Neural progenitor cell (in vitro differentiated cells): ENCODE measurements around the gene CC2D2A.

Experiments
- EZH2 ChIP-seq: fragments of 200-600 bp; sonication (generic); IDR thresholded peaks from 2 replicates; pipeline ENCODE4 v1.6.1; 2017; ENCODE audit warnings: antibody characterized with exemption, mild to moderate bottlenecking, moderate library complexity
- EZH2phosphoT487 ChIP-seq: fragments of 200-600 bp; sonication (generic); IDR thresholded peaks from 2 replicates; pipeline ENCODE4 v1.6.1; 2017; ENCODE audit warnings: antibody characterized with exemption
- TF ChIP-seq, protein P1 (sequence below): fragments of 200-600 bp; sonication (generic); IDR thresholded peaks from 2 replicates; pipeline ENCODE4 v1.5.1; 2017; ENCODE audit warnings: antibody characterized with exemption, mild to moderate bottlenecking

- TF ChIP-seq, protein P1, sequence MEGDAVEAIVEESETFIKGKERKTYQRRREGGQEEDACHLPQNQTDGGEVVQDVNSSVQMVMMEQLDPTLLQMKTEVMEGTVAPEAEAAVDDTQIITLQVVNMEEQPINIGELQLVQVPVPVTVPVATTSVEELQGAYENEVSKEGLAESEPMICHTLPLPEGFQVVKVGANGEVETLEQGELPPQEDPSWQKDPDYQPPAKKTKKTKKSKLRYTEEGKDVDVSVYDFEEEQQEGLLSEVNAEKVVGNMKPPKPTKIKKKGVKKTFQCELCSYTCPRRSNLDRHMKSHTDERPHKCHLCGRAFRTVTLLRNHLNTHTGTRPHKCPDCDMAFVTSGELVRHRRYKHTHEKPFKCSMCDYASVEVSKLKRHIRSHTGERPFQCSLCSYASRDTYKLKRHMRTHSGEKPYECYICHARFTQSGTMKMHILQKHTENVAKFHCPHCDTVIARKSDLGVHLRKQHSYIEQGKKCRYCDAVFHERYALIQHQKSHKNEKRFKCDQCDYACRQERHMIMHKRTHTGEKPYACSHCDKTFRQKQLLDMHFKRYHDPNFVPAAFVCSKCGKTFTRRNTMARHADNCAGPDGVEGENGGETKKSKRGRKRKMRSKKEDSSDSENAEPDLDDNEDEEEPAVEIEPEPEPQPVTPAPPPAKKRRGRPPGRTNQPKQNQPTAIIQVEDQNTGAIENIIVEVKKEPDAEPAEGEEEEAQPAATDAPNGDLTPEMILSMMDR = no peak
- no peak for TF ChIP-seq EZH2
- no peak for TF ChIP-seq EZH2phosphoT487
These were observed 74.6 kb downstream of the CC2D2A start for GRCh38 chr4:15544248-15544729.
